HepG2 (cell line): ENCODE measurements around the gene FRMD1. TPM values are rescaled to one million over a fixed set of nuclear protein-coding genes. Genes with fewer than 3 reads are reported as not detected.

Experiments
- ARID5B ChIP-seq: IDR thresholded peaks from 2 replicates; pipeline ENCODE4 v1.4.0; 2020; ENCODE audit warnings: mild to moderate bottlenecking, missing genetic modification reagents
- BRD4 ChIP-seq: sonication (generic); formaldehyde crosslinking; IDR thresholded peaks from 2 replicates; pipeline ENCODE4 v1.4.0; 2020; ENCODE audit warnings: missing genetic modification reagents
- JUND ChIP-seq: sonication (generic); formaldehyde crosslinking; IDR thresholded peaks from 2 replicates; pipeline ENCODE4 v1.8.0; 2022; ENCODE audit warnings: mild to moderate bottlenecking, missing genetic modification reagents
- KLF6 ChIP-seq: IDR thresholded peaks from 2 replicates; pipeline ENCODE4 v1.8.0; 2016; ENCODE audit warnings: missing biosample characterization, missing genetic modification reagents
- MAFF ChIP-seq: IDR thresholded peaks from 2 replicates; pipeline ENCODE4 v1.6.1; 2011; ENCODE audit warnings: low read depth, low read length, improper control_type of control experiment
- MTF1 ChIP-seq: sonication (generic); formaldehyde crosslinking; IDR thresholded peaks from 2 replicates; pipeline ENCODE4 v1.5.0; 2020; ENCODE audit warnings: missing genetic modification reagents
- NFRKB ChIP-seq: fragments of 450-650 bp; IDR thresholded peaks from 2 replicates; pipeline ENCODE4 v1.6.1; 2017
- PHB2 ChIP-seq: fragments of 450-650 bp; IDR thresholded peaks from 2 replicates; pipeline ENCODE4 v1.6.1; 2018; ENCODE audit not compliant: partially characterized antibody
- PRPF4 ChIP-seq: fragments of 200-400 bp; formaldehyde crosslinking; IDR thresholded peaks from 2 replicates; pipeline ENCODE4 v1.6.1; 2016; ENCODE audit warnings: low read length, low read depth; ENCODE audit not compliant: poor library complexity, severe bottlenecking
- SRSF4 ChIP-seq: fragments of 200-400 bp; formaldehyde crosslinking; IDR thresholded peaks from one replicate; pipeline ENCODE4 v1.6.1; 2018; ENCODE audit warnings: mild to moderate bottlenecking, low read depth, low read length, moderate library complexity; ENCODE audit not compliant: poor library complexity, severe bottlenecking
- TAF1 ChIP-seq: sonication (generic); formaldehyde crosslinking; IDR thresholded peaks from 2 replicates; pipeline ENCODE4 v1.4.0; 2020; ENCODE audit warnings: missing genetic modification reagents
- ZBED4 ChIP-seq: sonication (generic); formaldehyde crosslinking; IDR thresholded peaks from 2 replicates; pipeline ENCODE4 v1.4.0; 2020; ENCODE audit warnings: missing genetic modification reagents, borderline replicate concordance
- ZBTB46 ChIP-seq: sonication (generic); formaldehyde crosslinking; IDR thresholded peaks from 2 replicates; pipeline ENCODE4 v1.4.0; 2020; ENCODE audit warnings: mild to moderate bottlenecking, missing genetic modification reagents, borderline replicate concordance
- ZFP91 ChIP-seq: sonication (generic); formaldehyde crosslinking; IDR thresholded peaks from 2 replicates; pipeline ENCODE4 v1.9.0; 2022; ENCODE audit warnings: missing genetic modification reagents, mild to moderate bottlenecking, borderline replicate concordance
- ZNF136 ChIP-seq: sonication (generic); formaldehyde crosslinking; IDR thresholded peaks from 2 replicates; pipeline ENCODE4 v1.8.1; 2022; ENCODE audit warnings: low read depth, mild to moderate bottlenecking, moderate library complexity, missing genetic modification reagents
- ZNF546 ChIP-seq: sonication (generic); formaldehyde crosslinking; conservative IDR thresholded peaks from 2 replicates; pipeline ENCODE4 v1.8.1; 2023; ENCODE audit warnings: mild to moderate bottlenecking, missing genetic modification reagents
- ZNF547 ChIP-seq: sonication (generic); formaldehyde crosslinking; IDR thresholded peaks from 2 replicates; pipeline ENCODE4 v1.5.1; 2020; ENCODE audit warnings: mild to moderate bottlenecking, missing genetic modification reagents
- ZNF550 ChIP-seq: sonication (generic); formaldehyde crosslinking; IDR thresholded peaks from 2 replicates; pipeline ENCODE4 v1.4.0; 2020; ENCODE audit warnings: mild to moderate bottlenecking, missing genetic modification reagents, borderline replicate concordance
- ZNF552 ChIP-seq: sonication (generic); formaldehyde crosslinking; IDR thresholded peaks from 2 replicates; pipeline ENCODE4 v1.9.0; 2022; ENCODE audit warnings: missing genetic modification reagents, mild to moderate bottlenecking, borderline replicate concordance
- ZNF768 ChIP-seq: sonication (generic); formaldehyde crosslinking; IDR thresholded peaks from 2 replicates; pipeline ENCODE4 v1.4.0; 2020; ENCODE audit warnings: missing genetic modification reagents
- polyA plus RNA-seq, 8 experiments: library from polyadenylated mRNA; depleted of rRNA in 3 of 8; stranded (reverse) in 7 of 8; unstranded in 1 of 8; fragments of >200 nt; fragmentation: Illumina TruSeq in 4 of 8; extraction: Trizol in 4 of 8; gene quantifications; 2 replicates each; pipeline versions ENCODE4 v1.2.1 to v1.2.3, GENCODE V29; 2011 to 2016; ENCODE audit warnings: low read depth in 4 of 8, missing spikeins in 1 of 8, mixed read lengths in 1 of 8; ENCODE audit not compliant: insufficient read depth in 1 of 8
- total RNA-seq, 5 experiments: library from RNA; depleted of rRNA; stranded (reverse); fragments of >200 nt; fragmentation: Illumina TruSeq; extraction: Trizol; gene quantifications; 2 replicates each; pipeline ENCODE4 v1.2.3, GENCODE V29; 2016; ENCODE audit warnings: low read depth in 1 of 5

FRMD1 gene
- total and polyA plus RNA-seq, 2 of the 13 experiments (the other 11 are each of a cell fraction or from before 2014, with no cell fraction given): 0.01 TPM; not detected in 1

GRCh38 chr6:168060521-168060931, 18.5 kb downstream of the FRMD1 start (continued):
- TF ChIP-seq ZBED4 (CRISPR knock-in tag): no peak
- no peak for TF ChIP-seq ZNF547 (CRISPR knock-in tag)
- 0 out of 2 replicates have a peak, but pooled peaks have one; percentile 37 for TF ChIP-seq ARID5B (CRISPR knock-in tag)
- TF ChIP-seq ZNF552 (CRISPR knock-in tag): no peak
- TF ChIP-seq KLF6 (CRISPR knock-in tag): no peak
- TF ChIP-seq TAF1 (CRISPR knock-in tag): no peak
- no peak for TF ChIP-seq MAFF
- no peak for TF ChIP-seq NFRKB
- TF ChIP-seq ZNF768 (CRISPR knock-in tag): peak; percentile 86; the same call in 1 of the 2 replicates
- no peak for TF ChIP-seq ZNF546 (CRISPR knock-in tag)
- no peak for TF ChIP-seq BRD4 (CRISPR knock-in tag)
- TF ChIP-seq ZBTB46 (CRISPR knock-in tag): no peak
- peak; percentile 37; the same call in 1 of the 2 replicates for TF ChIP-seq JUND
- no peak for TF ChIP-seq SRSF4
- TF ChIP-seq ZFP91 (CRISPR knock-in tag): peak; percentile 65
- no peak for TF ChIP-seq PRPF4
- TF ChIP-seq PHB2: no peak
- TF ChIP-seq ZNF550 (CRISPR knock-in tag): no peak
- no peak for TF ChIP-seq ZNF136 (CRISPR knock-in tag)
- no peak for TF ChIP-seq MTF1
